Mammary microvascular endothelial cell (primary cell): Measurements from ENCODE around the gene MYO1H. TPM values are rescaled to one million over a fixed set of nuclear protein-coding genes. Genes with fewer than 3 reads are reported as not detected.

Experiments used
- total RNA-seq: library from RNA; depleted of rRNA; stranded (reverse); fragments of >200 nt; gene quantifications from 2 replicates; pipeline ENCODE4 v1.2.3, GENCODE V29; 2015

Gene MYO1H, protein sequence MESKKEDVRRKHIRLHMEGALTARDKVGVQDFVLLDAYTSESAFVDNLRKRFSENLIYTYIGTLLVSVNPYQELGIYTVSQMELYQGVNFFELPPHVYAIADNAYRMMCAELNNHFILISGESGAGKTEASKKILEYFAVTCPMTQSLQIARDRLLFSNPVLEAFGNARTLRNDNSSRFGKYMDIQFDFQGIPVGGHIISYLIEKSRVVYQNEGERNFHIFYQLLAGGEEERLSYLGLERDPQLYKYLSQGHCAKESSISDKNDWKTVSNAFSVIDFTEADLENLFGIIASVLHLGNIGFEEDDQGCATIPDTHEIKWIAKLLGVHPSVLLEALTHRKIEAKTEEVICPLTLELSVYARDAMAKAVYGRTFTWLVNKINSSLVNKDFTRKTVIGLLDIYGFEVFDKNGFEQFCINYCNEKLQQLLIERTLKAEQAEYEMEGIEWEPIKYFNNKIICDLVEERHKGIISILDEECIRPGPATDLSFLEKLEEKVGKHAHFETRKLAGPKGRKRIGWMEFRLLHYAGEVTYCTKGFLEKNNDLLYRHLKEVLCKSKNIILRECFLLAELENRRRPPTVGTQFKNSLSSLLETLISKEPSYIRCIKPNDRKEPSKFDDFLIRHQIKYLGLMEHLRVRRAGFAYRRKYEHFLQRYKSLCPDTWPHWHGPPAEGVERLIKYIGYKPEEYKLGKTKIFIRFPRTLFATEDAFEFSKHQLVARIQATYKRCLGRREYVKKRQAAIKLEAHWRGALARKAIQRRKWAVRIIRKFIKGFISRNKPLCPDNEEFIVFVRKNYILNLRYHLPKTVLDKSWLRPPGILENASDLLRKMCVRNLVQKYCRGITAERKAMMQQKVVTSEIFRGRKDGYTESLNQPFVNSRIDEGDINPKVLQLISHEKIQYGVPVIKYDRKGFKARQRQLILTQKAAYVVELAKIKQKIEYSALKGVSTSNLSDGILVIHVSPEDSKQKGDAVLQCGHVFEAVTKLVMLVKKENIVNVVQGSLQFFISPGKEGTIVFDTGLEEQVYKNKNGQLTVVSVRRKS
- not detected in 2 replicates for total RNA-seq

DNA sequence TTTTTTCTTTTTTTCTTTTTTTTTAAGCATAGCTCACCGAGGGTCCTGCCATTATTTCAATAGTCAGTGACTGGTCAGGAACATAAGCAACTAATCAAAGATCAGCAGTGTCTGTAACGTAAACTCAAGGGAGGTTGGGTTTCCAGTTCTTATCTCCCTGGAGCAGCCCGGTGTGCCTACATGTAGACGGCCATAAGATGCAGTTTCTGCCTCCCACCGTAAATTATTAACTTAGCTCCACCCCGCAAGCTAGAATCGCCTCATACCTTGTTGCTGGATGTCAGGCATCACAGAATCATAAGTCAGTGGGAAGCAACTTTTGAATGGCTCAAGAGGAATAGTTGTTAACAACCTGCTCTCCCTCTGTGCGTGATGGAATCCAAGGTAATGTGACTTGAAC lies at the start of gene MYO1H:
Gene MYO1H (plus strand): TSS at position 312 of the 400 bp plus-strand sequence. CDS start 61 bp downstream, at position 373.

DNA sequence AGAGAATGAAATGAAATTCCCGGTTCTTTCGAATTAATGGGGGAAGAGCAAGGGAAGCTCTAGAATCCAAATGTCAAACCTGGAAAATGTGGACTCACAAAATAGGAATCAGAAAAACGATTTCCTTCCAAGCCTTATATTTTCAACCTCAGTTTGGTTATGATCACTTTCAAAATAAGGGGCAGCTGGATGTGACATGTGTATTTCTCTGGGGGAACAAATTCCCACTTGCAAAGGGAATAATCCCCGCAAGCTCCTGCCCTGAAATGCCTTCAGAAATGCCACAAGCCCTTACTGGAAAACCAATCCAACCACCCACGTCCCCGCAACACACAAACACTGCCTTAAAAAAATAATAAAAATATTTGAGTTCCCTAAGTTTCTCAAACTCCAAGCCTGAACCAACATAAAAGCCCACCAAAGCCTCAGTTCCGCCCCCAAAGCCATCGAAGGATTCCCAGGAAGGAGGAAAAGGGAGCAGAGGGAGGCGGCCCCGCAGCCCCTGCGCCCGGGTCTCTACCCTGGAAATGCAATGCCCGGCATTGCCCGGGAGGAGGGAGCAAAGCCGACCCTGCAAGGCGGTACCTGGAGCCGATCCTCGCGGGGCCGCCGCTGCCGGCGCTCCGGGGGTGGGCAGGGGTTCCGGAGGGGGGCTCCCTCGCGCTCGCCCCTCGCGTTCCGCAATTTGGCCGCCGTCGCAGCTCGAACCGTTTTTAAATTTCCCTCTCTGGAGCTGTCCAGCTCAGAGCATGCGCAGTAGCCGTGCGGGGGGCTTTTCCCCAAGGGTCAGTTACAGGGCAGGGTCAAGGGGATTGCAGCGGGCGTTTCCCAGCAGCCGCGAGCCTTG lies 38.9 kb upstream of the MYO1H start, which contains the start of gene FOXN4:
Gene FOXN4 (minus strand): TSS at position 751 of the 847 bp plus-strand sequence. CDS start 963 bp downstream, outside the sequence.

DNA sequence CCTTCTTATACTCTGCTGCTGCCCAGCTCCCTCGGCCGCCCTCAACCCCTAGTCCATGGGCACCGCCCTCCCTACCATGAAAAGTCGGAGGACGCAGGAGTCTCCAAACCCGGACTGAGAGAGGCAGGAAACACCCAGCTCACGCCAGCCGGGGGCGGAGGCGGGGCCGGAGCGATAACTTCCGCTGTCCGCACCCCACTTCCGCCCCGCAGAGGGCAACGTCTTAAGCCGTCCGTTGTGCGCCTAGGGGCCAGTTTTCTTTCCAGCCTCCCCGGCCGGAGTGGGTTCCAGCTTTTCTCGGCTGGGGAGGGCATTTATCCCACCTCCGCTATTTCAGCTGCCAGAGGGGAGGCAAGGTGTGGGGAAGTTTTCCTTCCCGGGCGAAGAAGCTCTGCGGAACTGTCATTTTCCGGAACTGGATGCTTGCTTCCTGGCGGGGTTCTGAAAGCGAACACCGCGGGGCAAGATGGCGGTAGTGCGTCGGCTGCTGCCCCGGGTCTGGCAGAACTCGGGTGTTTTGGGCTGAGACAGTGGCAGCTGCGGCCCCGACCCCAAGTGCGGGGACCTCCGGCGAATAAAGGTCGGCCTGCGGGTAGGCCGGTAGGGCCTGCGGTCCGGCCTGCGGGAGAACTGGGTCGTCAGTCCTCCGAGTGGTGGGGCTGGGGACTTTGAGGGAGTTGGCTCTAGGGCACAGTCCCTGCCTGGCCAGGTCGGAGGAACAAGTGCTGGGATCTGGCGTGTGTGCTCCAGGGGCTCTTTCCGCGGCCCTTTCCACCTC lies 129.7 kb downstream of the MYO1H start, which contains the start of the genes KCTD10 and UBE3B:
Gene KCTD10 (minus strand): TSS at position 116 of the 778 bp plus-strand sequence. CDS start 38 bp downstream, at position 78.
Gene UBE3B (plus strand): TSS at position 450 of the 778 bp plus-strand sequence. CDS start 5,918 bp downstream, outside the sequence.

Other genes starting within 250 kb of the MYO1H start
- gene ACACB, start 231.3 kb upstream of the MYO1H start, total RNA-seq = 1.1 and 3.1 TPM in 2 replicates
- not detected in 2 replicates for gene FOXN4, start 38.6 kb upstream of the MYO1H start, total RNA-seq
- gene KCTD10, start 129.4 kb downstream of the MYO1H start, total RNA-seq = 54.8 and 64.8 TPM in 2 replicates
- 42.0 and 43.8 TPM in 2 replicates for gene UBE3B, start 129.7 kb downstream of the MYO1H start, total RNA-seq
- 49.3 and 58.4 TPM in 2 replicates for gene MMAB, start 225.6 kb downstream of the MYO1H start, total RNA-seq
- gene MVK, start 225.9 kb downstream of the MYO1H start, total RNA-seq = 21.2 and 28.0 TPM in 2 replicates